Activated CD8-positive, alpha-beta memory T cell treated with anti-CD3 and anti-CD28 coated beads, Interleukin-2, amount 50 U/mL, for 4 hours (primary cell): Measurements from ENCODE around the gene COX10.

Experiments used
- DNase-seq: peaks from one replicate; pipeline ENCODE4 v3.0.0-alpha.2; 2020

Gene COX10

GRCh38 chr17:14072881-14073280 is 3.6 kb downstream of the COX10 start:
- no peak for DNase-seq

GRCh38 chr17:14078027-14078426 is 8.7 kb downstream of the COX10 start:
- DNase-seq, result no peak

GRCh38 chr17:14080847-14081251 is 11.5 kb downstream of the COX10 start:
- no peak for DNase-seq

- no peak for DNase-seq
These were observed 13.5 kb downstream of the COX10 start for GRCh38 chr17:14082848-14083247.

- DNase-seq, result no peak
These were observed 15.7 kb downstream of the COX10 start for GRCh38 chr17:14084955-14085354.

GRCh38 chr17:14086189-14086588 is 16.9 kb downstream of the COX10 start:
- no peak for DNase-seq

GRCh38 chr17:14089179-14089578 is 19.9 kb downstream of the COX10 start:
- no peak for DNase-seq

GRCh38 chr17:14091367-14091766 is 22.1 kb downstream of the COX10 start:
- DNase-seq, result no peak

- no peak for DNase-seq
These were observed 23.5 kb downstream of the COX10 start for GRCh38 chr17:14092808-14093207.

- DNase-seq, result no peak
These were observed 25.6 kb downstream of the COX10 start for GRCh38 chr17:14094676-14095601.

GRCh38 chr17:14095631-14096030 is 26.3 kb downstream of the COX10 start:
- no peak for DNase-seq

- DNase-seq, result no peak
These were observed 28.9 kb downstream of the COX10 start for GRCh38 chr17:14098246-14098645.

- DNase-seq, result no peak
These were observed 32.7 kb downstream of the COX10 start for GRCh38 chr17:14101976-14102375.

- no peak for DNase-seq
These were observed 34.5 kb downstream of the COX10 start for GRCh38 chr17:14103836-14104235.

GRCh38 chr17:14104734-14105133 is 35.4 kb downstream of the COX10 start:
- no peak for DNase-seq

GRCh38 chr17:14107889-14108288 is 38.6 kb downstream of the COX10 start:
- no peak for DNase-seq

- DNase-seq, result no peak
These were observed 43.1 kb downstream of the COX10 start for GRCh38 chr17:14112407-14112806.

- DNase-seq, result no peak
These were observed 43.8 kb downstream of the COX10 start for GRCh38 chr17:14113137-14113536.

- no peak for DNase-seq
These were observed 47.1 kb downstream of the COX10 start for GRCh38 chr17:14116263-14117024.

GRCh38 chr17:14118951-14119350 is 49.6 kb downstream of the COX10 start:
- DNase-seq, result no peak

GRCh38 chr17:14119546-14119945 is 50.2 kb downstream of the COX10 start:
- DNase-seq, result no peak

GRCh38 chr17:14121952-14122351 is 52.6 kb downstream of the COX10 start:
- no peak for DNase-seq

GRCh38 chr17:14123619-14124278 is 54.4 kb downstream of the COX10 start:
- DNase-seq, result no peak

GRCh38 chr17:14124854-14125253 is 55.5 kb downstream of the COX10 start:
- DNase-seq, result no peak
